HepG2 (cell line): ENCODE data around the gene CEP97. TPM values are rescaled to one million over a fixed set of nuclear protein-coding genes. Genes with fewer than 3 reads are reported as not detected.
A peak's percentile ranks its signal among the peaks of the same experiment; 100 is the strongest.

Source experiments
- ATF3 ChIP-seq: sonication (generic); formaldehyde crosslinking; IDR thresholded peaks from 2 replicates; pipeline ENCODE4 v1.4.0; 2020; ENCODE audit warnings: missing genetic modification reagents
- BRF2 ChIP-seq: sonication (generic); formaldehyde crosslinking; IDR thresholded peaks from 2 replicates; pipeline ENCODE4 v1.8.1; 2022; ENCODE audit warnings: mild to moderate bottlenecking, missing genetic modification reagents
- CAMTA2 ChIP-seq: sonication (generic); formaldehyde crosslinking; IDR thresholded peaks from 2 replicates; pipeline ENCODE4 v1.4.0; 2020; ENCODE audit warnings: mild to moderate bottlenecking, missing genetic modification reagents, borderline replicate concordance
- CENPT ChIP-seq: sonication (generic); formaldehyde crosslinking; IDR thresholded peaks from 2 replicates; pipeline ENCODE4 v1.8.0; 2022; ENCODE audit warnings: low read depth, mild to moderate bottlenecking, moderate library complexity, missing genetic modification reagents
- GABPB1 ChIP-seq: IDR thresholded peaks from 2 replicates; pipeline ENCODE4 v1.6.1; 2016; ENCODE audit warnings: mild to moderate bottlenecking, missing genetic modification reagents, moderate library complexity, missing compliant biosample characterization
- GLI4 ChIP-seq: sonication (generic); formaldehyde crosslinking; IDR thresholded peaks from 2 replicates; pipeline ENCODE4 v1.5.1; 2020; ENCODE audit warnings: missing genetic modification reagents, mild to moderate bottlenecking, moderate library complexity, borderline replicate concordance
- GPN1 ChIP-seq: sonication (generic); formaldehyde crosslinking; IDR thresholded peaks from 2 replicates; pipeline ENCODE4 v1.5.1; 2020; ENCODE audit warnings: missing genetic modification reagents, borderline replicate concordance
- KDM4B ChIP-seq: sonication (generic); formaldehyde crosslinking; IDR thresholded peaks from 2 replicates; pipeline ENCODE4 v1.4.0; 2020; ENCODE audit warnings: missing genetic modification reagents
- KLF15 ChIP-seq: sonication (generic); formaldehyde crosslinking; IDR thresholded peaks from 2 replicates; pipeline ENCODE4 v1.8.1; 2023; ENCODE audit warnings: borderline replicate concordance, mild to moderate bottlenecking, inconsistent platforms, missing genetic modification reagents, mixed read lengths
- MTA1 ChIP-seq: sonication (generic); formaldehyde crosslinking; IDR thresholded peaks from 2 replicates; pipeline ENCODE4 v1.4.0; 2020; ENCODE audit warnings: missing genetic modification reagents, mild to moderate bottlenecking, borderline replicate concordance
- MTA3 ChIP-seq: sonication (generic); formaldehyde crosslinking; IDR thresholded peaks from 2 replicates; pipeline ENCODE4 v1.4.0; 2020; ENCODE audit warnings: missing genetic modification reagents
- MXD3 ChIP-seq: IDR thresholded peaks from 2 replicates; pipeline ENCODE4 v1.6.1; 2016; ENCODE audit warnings: mild to moderate bottlenecking, missing biosample characterization, missing genetic modification reagents
- PITX1 ChIP-seq: sonication (generic); formaldehyde crosslinking; IDR thresholded peaks from 2 replicates; pipeline ENCODE4 v1.5.1; 2020; ENCODE audit warnings: mild to moderate bottlenecking, missing genetic modification reagents
- THYN1 ChIP-seq: sonication (generic); formaldehyde crosslinking; IDR thresholded peaks from 2 replicates; pipeline ENCODE4 v1.8.1; 2023; ENCODE audit warnings: low read depth, mild to moderate bottlenecking, moderate library complexity, missing genetic modification reagents, borderline replicate concordance
- ZBTB33 ChIP-seq: sonication (generic); formaldehyde crosslinking; IDR thresholded peaks from 2 replicates; pipeline ENCODE4 v1.4.0; 2020; ENCODE audit warnings: missing genetic modification reagents
- ZBTB42 ChIP-seq: sonication (generic); formaldehyde crosslinking; IDR thresholded peaks from 2 replicates; pipeline ENCODE4 v1.5.0; 2020; ENCODE audit warnings: mild to moderate bottlenecking, missing genetic modification reagents
- ZNF296 ChIP-seq: sonication (generic); formaldehyde crosslinking; conservative IDR thresholded peaks from 2 replicates; pipeline ENCODE4 v1.5.0; 2020; ENCODE audit warnings: mild to moderate bottlenecking, missing genetic modification reagents
- ZNF446 ChIP-seq: sonication (generic); formaldehyde crosslinking; IDR thresholded peaks from 2 replicates; pipeline ENCODE4 v1.5.0; 2020; ENCODE audit warnings: mild to moderate bottlenecking, missing genetic modification reagents
- ZNF512 ChIP-seq: sonication (generic); formaldehyde crosslinking; IDR thresholded peaks from 2 replicates; pipeline ENCODE4 v1.4.0; 2020; ENCODE audit warnings: mild to moderate bottlenecking, missing genetic modification reagents
- ZNF547 ChIP-seq: sonication (generic); formaldehyde crosslinking; IDR thresholded peaks from 2 replicates; pipeline ENCODE4 v1.5.1; 2020; ENCODE audit warnings: mild to moderate bottlenecking, missing genetic modification reagents
- ZNF597 ChIP-seq: sonication (generic); formaldehyde crosslinking; IDR thresholded peaks from 2 replicates; pipeline ENCODE4 v1.5.0; 2020; ENCODE audit warnings: missing genetic modification reagents
- ZNF790 ChIP-seq: sonication (generic); formaldehyde crosslinking; IDR thresholded peaks from 2 replicates; pipeline ENCODE4 v1.8.0; 2022; ENCODE audit warnings: missing genetic modification reagents, mild to moderate bottlenecking, borderline replicate concordance
- ZSCAN29 ChIP-seq: sonication (generic); formaldehyde crosslinking; conservative IDR thresholded peaks from 2 replicates; pipeline ENCODE4 v1.4.0; 2020; ENCODE audit warnings: mild to moderate bottlenecking, missing genetic modification reagents
- polyA plus RNA-seq, 8 experiments: library from polyadenylated mRNA; depleted of rRNA in 3 of 8; stranded (reverse) in 7 of 8; unstranded in 1 of 8; fragments of >200 nt; fragmentation: Illumina TruSeq in 4 of 8; extraction: Trizol in 4 of 8; gene quantifications; 2 replicates each; pipeline versions ENCODE4 v1.2.1 to v1.2.3, GENCODE V29; 2011 to 2016; ENCODE audit warnings: low read depth in 4 of 8, missing spikeins in 1 of 8, mixed read lengths in 1 of 8; ENCODE audit not compliant: insufficient read depth in 1 of 8
- total RNA-seq, 5 experiments: library from RNA; depleted of rRNA; stranded (reverse); fragments of >200 nt; fragmentation: Illumina TruSeq; extraction: Trizol; gene quantifications; 2 replicates each; pipeline ENCODE4 v1.2.3, GENCODE V29; 2016; ENCODE audit warnings: low read depth in 1 of 5

The CEP97 gene
- total and polyA plus RNA-seq, 2 of the 13 experiments (the other 11 are each of a cell fraction or from before 2014, with no cell fraction given), result 0.99 to 6.5 TPM

GRCh38 chr3:101724329-101725193 lies at the start of gene CEP97 (continued):
- no peak for TF ChIP-seq KLF15 (CRISPR knock-in tag)
- TF ChIP-seq ZNF446 (CRISPR knock-in tag), result no peak
- no peak for TF ChIP-seq CENPT
- TF ChIP-seq KDM4B (CRISPR knock-in tag), result no peak
- TF ChIP-seq CAMTA2, result no peak
- TF ChIP-seq MXD3 (CRISPR knock-in tag), result no peak
- TF ChIP-seq BRF2 (CRISPR knock-in tag), result no peak
- TF ChIP-seq ZSCAN29 (CRISPR knock-in tag), result no peak
- peak; percentile 89 for TF ChIP-seq GABPB1
- TF ChIP-seq ZBTB42, result no peak
- TF ChIP-seq ZNF547, result no peak
- TF ChIP-seq ZNF597 (CRISPR knock-in tag), result no peak
- TF ChIP-seq ATF3, result no peak
- TF ChIP-seq PITX1, result no peak; the same call in 1 of the 2 replicates
- no peak for TF ChIP-seq ZNF790 (CRISPR knock-in tag)
- no peak for TF ChIP-seq THYN1 (CRISPR knock-in tag)
- TF ChIP-seq GPN1 (CRISPR knock-in tag), result no peak
- no peak for TF ChIP-seq MTA1 (CRISPR knock-in tag)
- TF ChIP-seq MTA3 (CRISPR knock-in tag), result no peak
- no peak for TF ChIP-seq GLI4 (CRISPR knock-in tag)
- no peak for TF ChIP-seq ZBTB33
- TF ChIP-seq ZNF296 (CRISPR knock-in tag), result no peak
- TF ChIP-seq ZNF512 (CRISPR knock-in tag), result no peak
